H1 (cell line): Measurements from ENCODE around the gene ADM. TPM values are rescaled to one million over a fixed set of nuclear protein-coding genes. Genes with fewer than 3 reads are reported as not detected.

Experiments
- CTCF ChIA-PET: fragments of 300-600 bp; sonication (Branson Sonifier 250); formaldehyde crosslinking; loops from one replicate; lab custom pipeline; 2021; ENCODE audit not compliant: partially characterized antibody; lab: Charles Lee
- POLR2A ChIA-PET: fragments of 300-600 bp; sonication (Branson Sonifier 250); formaldehyde crosslinking; loops from one replicate; lab custom pipeline; 2021; ENCODE audit warnings: inconsistent platforms; ENCODE audit not compliant: partially characterized antibody; lab: Charles Lee
- DNase-seq, 2 experiments: peaks; one replicate each; pipeline versions ENCODE4 v3.0.0 to v3.0.0-alpha.2; 2010 to 2022; ENCODE audit warnings: low spot score in 2 of 2, low read depth in 1 of 2, mixed read lengths in 1 of 2
- FAIRE-seq: peaks from 2 replicates; lab custom pipeline; 2011; peaks lifted over from hg19 to GRCh38; lab: Jason Lieb, UNC
- H2AFZ ChIP-seq: 2 replicates; pipeline ENCODE4 v1.8.1; 2012; ENCODE audit warnings: low read length, inconsistent platforms
- H2AK5ac ChIP-seq: 2 replicates; pipeline ENCODE4 v1.6.1; 2013; ENCODE audit warnings: low read depth, low read length
- H2BK120ac ChIP-seq: replicated peaks from 2 replicates; pipeline ENCODE3; 2013; ENCODE audit warnings: low read depth, low read length, inconsistent platforms
- H2BK12ac ChIP-seq: 2 replicates; pipeline ENCODE4 v1.6.1; 2013; ENCODE audit warnings: low read depth, low read length
- H2BK15ac ChIP-seq: 2 replicates; pipeline ENCODE4 v1.6.1; 2013; ENCODE audit warnings: low read length
- H2BK20ac ChIP-seq: 2 replicates; pipeline ENCODE4 v1.6.1; 2013; ENCODE audit warnings: low read length
- H2BK5ac ChIP-seq: 2 replicates; pipeline ENCODE4 v1.6.1; 2013; ENCODE audit warnings: low read depth, low read length
- H3K14ac ChIP-seq: 2 replicates; pipeline ENCODE4 v1.6.1; 2013; ENCODE audit warnings: inconsistent platforms; ENCODE audit not compliant: insufficient read length
- H3K18ac ChIP-seq: 2 replicates; pipeline ENCODE4 v1.6.1; 2013; ENCODE audit warnings: low read length; ENCODE audit errors: extremely low read depth
- H3K23ac ChIP-seq: 2 replicates; pipeline ENCODE4 v1.6.1; 2013; ENCODE audit warnings: inconsistent platforms; ENCODE audit not compliant: insufficient read length
- H3K23me2 ChIP-seq: 2 replicates; pipeline ENCODE4 v1.6.1; 2013; ENCODE audit warnings: low read depth, low read length
- H3K27ac ChIP-seq: 2 replicates; pipeline ENCODE4 v1.6.1; 2011; ENCODE audit warnings: low read depth, low read length, inconsistent platforms
- H3K27me3 ChIP-seq, 4 experiments: replicated peaks in 1 of 4; 1 replicate in 1 of 4; 2 replicates in 3 of 4; pipeline versions ENCODE4 v1.6.1 to v1.8.1; 2011 to 2013; ENCODE audit warnings: low read length in 3 of 4, mild to moderate bottlenecking in 3 of 4, inconsistent platforms in 2 of 4, mixed read lengths in 2 of 4, moderate library complexity in 1 of 4; ENCODE audit not compliant: control insufficient read depth in 3 of 4, insufficient read depth in 3 of 4; ENCODE audit errors: extremely low read depth in 1 of 4
- H3K36me3 ChIP-seq, 4 experiments: 2 replicates each; pipeline versions ENCODE4 v1.6.1 to v1.8.1; 2011 to 2013; ENCODE audit warnings: mild to moderate bottlenecking in 4 of 4, low read length in 3 of 4, moderate library complexity in 2 of 4, control low read depth in 1 of 4, inconsistent platforms in 1 of 4; ENCODE audit not compliant: insufficient read depth in 4 of 4, control insufficient read depth in 2 of 4
- H3K4ac ChIP-seq: replicated peaks from 2 replicates; pipeline ENCODE3; 2013; ENCODE audit warnings: low read length, low read depth, mixed read lengths, inconsistent platforms; ENCODE audit not compliant: insufficient read length
- H3K4me1 ChIP-seq, 4 experiments: replicated peaks in 1 of 4; 1 replicate in 1 of 4; 2 replicates in 3 of 4; pipeline versions ENCODE4 v1.6.1 to v1.8.1; 2011 to 2013; ENCODE audit warnings: low read length in 3 of 4, inconsistent platforms in 2 of 4, mixed read lengths in 1 of 4; ENCODE audit not compliant: insufficient read depth in 4 of 4, control insufficient read depth in 3 of 4
- H3K4me2 ChIP-seq, 2 experiments: 2 replicates each; pipeline versions ENCODE4 v1.6.1 to v1.8.1; 2011 to 2013; ENCODE audit warnings: low read depth in 2 of 2, low read length in 2 of 2, control low read depth in 1 of 2, inconsistent platforms in 1 of 2, mild to moderate bottlenecking in 1 of 2; ENCODE audit not compliant: insufficient read depth in 1 of 2
- H3K4me3 ChIP-seq, 4 experiments: fragments of 200-600, 300-600 bp in 1 of 4; sonication (generic), shearing (Covaris generic), sonication (Bioruptor Twin) in 1 of 4; 2 replicates each; pipeline versions ENCODE4 v1.5.1 to v1.8.1; 2011 to 2016; ENCODE audit warnings: low read length in 4 of 4, low read depth in 3 of 4, control low read depth in 2 of 4, inconsistent platforms in 2 of 4, mild to moderate bottlenecking in 2 of 4, mixed read lengths in 1 of 4, moderate library complexity in 1 of 4; ENCODE audit not compliant: insufficient read depth in 2 of 4; ENCODE audit errors: extremely low read depth in 1 of 4
- H3K56ac ChIP-seq: replicated peaks from 2 replicates; pipeline ENCODE3; 2013; ENCODE audit warnings: low read depth, mild to moderate bottlenecking, mixed read lengths, low read length, inconsistent platforms; ENCODE audit not compliant: insufficient read length
- H3K79me1 ChIP-seq: 2 replicates; pipeline ENCODE4 v1.6.1; 2013; ENCODE audit warnings: low read depth, low read length, control low read depth
- H3K79me2 ChIP-seq, 2 experiments: 2 replicates each; pipeline versions ENCODE4 v1.6.1 to v1.8.1; 2012 to 2013; ENCODE audit warnings: low read length in 2 of 2, mild to moderate bottlenecking in 2 of 2, inconsistent platforms in 1 of 2; ENCODE audit not compliant: insufficient read depth in 2 of 2, control insufficient read depth in 1 of 2
- H3K9ac ChIP-seq, 4 experiments: replicated peaks in 1 of 4; 1 replicate in 1 of 4; 2 replicates in 3 of 4; pipeline versions ENCODE4 v1.6.1 to v1.8.1; 2011 to 2013; ENCODE audit warnings: low read depth in 3 of 4, low read length in 3 of 4, control low read depth in 2 of 4, mild to moderate bottlenecking in 2 of 4, moderate library complexity in 2 of 4, inconsistent platforms in 1 of 4; ENCODE audit errors: extremely low read depth in 1 of 4
- H3K9me3 ChIP-seq, 2 experiments: 2 replicates each; pipeline versions ENCODE4 v1.6.1 to v1.8.1; 2012 to 2013; ENCODE audit warnings: mild to moderate bottlenecking in 2 of 2, moderate library complexity in 2 of 2, control low read depth in 1 of 2, inconsistent platforms in 1 of 2, low read depth in 1 of 2, low read length in 1 of 2, mixed read lengths in 1 of 2; ENCODE audit not compliant: insufficient read depth in 2 of 2
- H4K20me1 ChIP-seq, 2 experiments: replicated peaks in 1 of 2; 2 replicates each; pipeline versions ENCODE3 to v1.8.1; 2011 to 2013; ENCODE audit warnings: inconsistent platforms in 2 of 2, low read length in 2 of 2, mild to moderate bottlenecking in 1 of 2; ENCODE audit not compliant: insufficient read depth in 2 of 2, control insufficient read depth in 1 of 2
- H4K5ac ChIP-seq: 2 replicates; pipeline ENCODE4 v1.6.1; 2013; ENCODE audit warnings: low read length, low read depth, mixed read lengths, inconsistent platforms; ENCODE audit not compliant: insufficient read length
- H4K8ac ChIP-seq: 2 replicates; pipeline ENCODE4 v1.8.0; 2013; ENCODE audit warnings: mild to moderate bottlenecking, moderate library complexity, low read length, inconsistent platforms; ENCODE audit not compliant: insufficient read depth; ENCODE audit errors: extremely low read depth
- H4K91ac ChIP-seq: replicated peaks from 2 replicates; pipeline ENCODE3; 2013; ENCODE audit warnings: low read length, mixed read lengths, inconsistent platforms; ENCODE audit not compliant: insufficient read length
- CHD2 ChIP-seq: IDR thresholded peaks from 2 replicates; pipeline ENCODE4 v1.6.1; 2012; ENCODE audit warnings: low read length, improper control_type of control experiment
- EP300 ChIP-seq, 2 experiments: IDR thresholded peaks; 1 replicate in 1 of 2; 2 replicates in 1 of 2; pipeline ENCODE4 v1.6.1; 2011 to 2012; ENCODE audit warnings: low read depth in 2 of 2, low read length in 2 of 2, mild to moderate bottlenecking in 2 of 2, borderline replicate concordance in 1 of 2, inconsistent platforms in 1 of 2, moderate library complexity in 1 of 2
- GTF2F1 ChIP-seq: IDR thresholded peaks from 2 replicates; pipeline ENCODE4 v1.6.1; 2012; ENCODE audit warnings: low read depth, low read length, improper control_type of control experiment, borderline replicate concordance
- HDAC6 ChIP-seq: IDR thresholded peaks from one replicate; pipeline ENCODE4 v1.7.1; 2012; ENCODE audit warnings: low read depth, mild to moderate bottlenecking, inconsistent platforms, low read length, moderate library complexity
- KDM4A ChIP-seq: IDR thresholded peaks from one replicate; pipeline ENCODE4 v1.7.1; 2012; ENCODE audit warnings: low read depth, mild to moderate bottlenecking, moderate library complexity, low read length, inconsistent platforms; ENCODE audit not compliant: severe bottlenecking
- PHF8 ChIP-seq: fragments of 200-600 bp; sonication (generic); conservative IDR thresholded peaks from 2 replicates; pipeline ENCODE4 v1.7.1; 2012; ENCODE audit warnings: low read depth, mild to moderate bottlenecking, inconsistent platforms, low read length, moderate library complexity
- RFX5 ChIP-seq: IDR thresholded peaks from 2 replicates; pipeline ENCODE4 v1.6.1; 2011; ENCODE audit warnings: low read depth, low read length, improper control_type of control experiment, borderline replicate concordance
- TAF7 ChIP-seq: optimal IDR thresholded peaks from 2 replicates; pipeline ENCODE3; 2011; ENCODE audit warnings: low read depth, mild to moderate bottlenecking, inconsistent platforms, low read length, moderate library complexity, borderline replicate concordance
- TEAD4 ChIP-seq: IDR thresholded peaks from 2 replicates; pipeline ENCODE4 v1.6.1; 2012; ENCODE audit warnings: low read depth, low read length, inconsistent platforms, mixed read lengths
- USF2 ChIP-seq: IDR thresholded peaks from 2 replicates; pipeline ENCODE4 v1.6.1; 2011; ENCODE audit warnings: low read length, improper control_type of control experiment
- WGBS, 2 experiments: shearing (Covaris generic) in 1 of 2; methylation state at CpG; one replicate each; pipeline versions ENCODE4 v1.1.6 to v1.1.7; 2013 to 2015; ENCODE audit warnings: low lambda C conversion rate in 2 of 2, mixed read lengths in 2 of 2, inconsistent platforms in 1 of 2, low coverage in 1 of 2, missing lambda C conversion rate in 1 of 2; ENCODE audit not compliant: insufficient replicate concordance in 2 of 2, insufficient coverage in 1 of 2, insufficient read length in 1 of 2; ENCODE audit errors: extremely low coverage in 1 of 2, missing lambda C conversion rate in 1 of 2; 5-methylcytosine and 5-hydroxymethylcytosine counted together
- polyA plus RNA-seq, 7 experiments: library from polyadenylated mRNA; depleted of rRNA in 3 of 7; stranded (reverse) in 5 of 7; unstranded in 2 of 7; fragments of >200 nt in 5 of 7; fragments of 200-250 nt in 2 of 7; gene quantifications; 1 replicate in 5 of 7; 2 replicates in 1 of 7; 4 replicates in 1 of 7; pipeline versions ENCODE4 v1.2.1 to v1.2.3, GENCODE V29; 2011 to 2013; ENCODE audit warnings: missing spikeins in 2 of 7, mixed read lengths in 2 of 7
- total RNA-seq: library from RNA; stranded (reverse); fragmentation: NEBNext Ultra II Directional; extraction: Animal tissue kit (Norgen Biotek cat#: 25700); gene quantifications from 2 replicates; pipeline ENCODE4 v1.2.1, GENCODE V29; 2021

Gene ADM
- total and polyA plus RNA-seq, 2 of the 8 experiments (the other 6 are each of a cell fraction or from before 2014, with no cell fraction given), result 94.1 to 95.6 TPM

DNA sequence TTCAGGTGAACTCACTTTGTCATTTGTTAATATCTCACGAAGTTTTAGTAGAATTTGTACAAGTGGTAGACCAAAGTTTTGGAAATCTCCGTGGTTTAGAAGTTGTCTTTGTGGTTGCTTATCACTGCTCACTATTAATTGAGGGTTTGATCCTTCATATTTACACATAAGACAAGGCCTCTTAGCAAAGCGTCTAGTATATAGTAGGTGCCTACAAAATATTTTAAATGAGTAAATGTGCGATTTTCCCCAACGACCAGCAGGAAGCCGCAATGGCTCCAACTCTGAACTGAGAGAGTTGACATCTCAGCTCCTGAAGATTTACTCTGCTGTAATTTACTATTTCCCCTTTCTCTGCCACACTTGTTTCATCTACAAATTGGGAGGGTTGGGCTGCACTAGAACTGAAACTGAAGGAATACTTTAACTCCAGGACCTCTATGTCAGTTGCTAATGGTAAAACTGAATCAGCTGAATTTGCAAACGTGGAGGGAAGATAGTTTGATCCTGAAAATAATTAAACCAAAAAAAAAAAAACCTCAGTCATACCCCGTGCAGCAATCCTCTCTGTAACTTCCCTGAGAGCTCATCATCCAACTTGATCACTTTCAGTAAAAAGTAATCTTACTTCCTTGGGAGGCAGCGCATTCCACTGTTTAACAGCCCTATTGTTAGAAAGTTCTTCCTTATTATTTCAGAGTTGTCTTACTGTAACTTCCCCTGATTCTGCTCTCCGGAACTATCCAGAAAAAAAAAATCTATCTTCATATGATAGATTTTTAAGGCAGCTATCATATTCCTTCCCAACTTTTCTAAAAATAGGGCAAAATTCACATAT is 9.6 kb upstream of the ADM start:
- Histone ChIP-seq H2BK20ac (no peak overlapping the region), H3K4ac (no peak overlapping the region), H3K23me2 (peaks cover 11% of the 10 kb centered on the region), H4K8ac (no peak overlapping the region), H3K18ac (no peak overlapping the region), H3K14ac (no peak overlapping the region), H3K27ac (no peak overlapping the region), H2BK12ac (no peak overlapping the region), H2BK15ac (no peak overlapping the region), H3K79me2 (peaks cover 0 to 30% of the 10 kb centered on the region in 2 experiments; a peak in 2 of 4 replicates), H3K4me2 (peak overlapping the region; percentile 94 to 96), H3K27me3 (no peaks in the 10 kb centered on the region), H3K56ac (no peak overlapping the region), H2BK120ac (no peak overlapping the region), H3K36me3 (no peaks in the 10 kb centered on the region), H2AFZ (no peak overlapping the region), H4K91ac (no peak overlapping the region), H3K4me1 (peaks cover 0 to 11% (median 5%) of the 10 kb centered on the region in 4 experiments), H3K4me3 (peak overlapping the region; percentile 74 to 95 (median 80)), H4K5ac (no peak overlapping the region), H2AK5ac (no peak overlapping the region), H3K9me3 (no peaks in the 10 kb centered on the region), H3K23ac (no peak overlapping the region), H3K9ac (peak overlapping the region in 3 of 4 experiments; percentile 10 to 81 (median 75); a peak in 4 of 7 replicates), H2BK5ac (no peak overlapping the region), H4K20me1 (peaks cover 1 to 2% of the 10 kb centered on the region in 2 experiments), H3K79me1 (peaks cover 3% of the 10 kb centered on the region; the same call in 1 of the 2 replicates)
- POLR2A ChIA-PET, result interaction anchor here (12.5 kb wide), 1 partner anchor 11 kb away, joined by 156 read pairs; the partner anchor contains the start of gene ADM
- FAIRE-seq (no peak), DNase-seq (no peak)
- CTCF ChIA-PET, result interaction anchor here (0.7 to 2.8 kb wide), 2 partner anchors 10 to 15 kb away, joined by 3 to 17 read pairs; partner anchors contain the start of gene ADM
- 30% methylated on average over 10 of the region's 10 CpGs; no CpG with 5 or more reads in 1 of the 2 experiments for WGBS, 2 experiments
- no peak for TF ChIP-seq KDM4A
- no peak for TF ChIP-seq CHD2
- TF ChIP-seq TEAD4, result no peak
- TF ChIP-seq HDAC6, result no peak
- TF ChIP-seq EP300 (IDR thresholded peaks at IDR 0.05; ENCODE audit: borderline replicate concordance in 1 of 2, low read depth in 2 of 2, low read length in 2 of 2), result no peak
- no peak for TF ChIP-seq USF2
- no peak for TF ChIP-seq GTF2F1
- no peak for TF ChIP-seq RFX5
- no peak for TF ChIP-seq TAF7
- no peak for TF ChIP-seq PHF8
